D341Med (cell line): ENCODE data around the gene RBM47.
"Not testable (repeated sequence)": the region's sequence is repeated elsewhere in the genome, so short reads cannot be mapped to it uniquely, and the experiment has no call there.

Experiments
- DNase-seq: peaks from one replicate; pipeline ENCODE4 v3.0.0; 2012; ENCODE audit warnings: low spot score

The RBM47 gene

GRCh38 chr4:40439519-40439918 lies 190.1 kb downstream of the RBM47 start:
- DNase-seq: no peak

DNA sequence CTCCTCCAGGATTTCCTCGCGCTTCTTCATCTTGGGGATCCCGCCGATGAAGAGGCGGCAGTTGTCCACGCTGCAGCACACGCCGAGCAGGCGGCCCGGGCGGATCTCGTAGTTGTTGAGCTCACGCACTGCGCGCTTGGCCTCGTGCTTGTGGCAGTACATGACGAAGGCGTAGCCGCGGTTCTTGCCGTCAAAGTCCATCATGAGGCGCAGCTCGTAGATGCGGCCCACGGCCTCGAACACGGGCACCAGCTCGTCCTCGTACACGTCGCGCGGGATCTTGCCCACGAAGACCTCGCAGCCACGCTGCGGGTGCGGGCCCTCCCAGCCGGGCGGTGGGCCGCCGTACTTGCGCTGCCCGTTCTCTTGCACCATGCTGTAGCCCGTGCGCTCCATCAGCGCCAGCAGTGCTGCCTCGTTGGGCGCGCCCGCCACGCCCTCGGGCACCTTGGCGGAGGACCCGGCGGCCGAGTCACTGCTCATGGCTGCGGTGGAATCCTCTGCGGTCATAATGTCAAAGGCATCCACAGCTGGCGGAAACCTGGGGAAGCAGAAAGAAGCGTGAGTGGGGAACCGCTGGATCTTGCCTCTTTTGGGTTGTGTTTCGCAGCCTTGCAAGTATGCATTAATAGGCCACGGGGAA lies 191.2 kb downstream of the RBM47 start:
- no peak for DNase-seq

DNA sequence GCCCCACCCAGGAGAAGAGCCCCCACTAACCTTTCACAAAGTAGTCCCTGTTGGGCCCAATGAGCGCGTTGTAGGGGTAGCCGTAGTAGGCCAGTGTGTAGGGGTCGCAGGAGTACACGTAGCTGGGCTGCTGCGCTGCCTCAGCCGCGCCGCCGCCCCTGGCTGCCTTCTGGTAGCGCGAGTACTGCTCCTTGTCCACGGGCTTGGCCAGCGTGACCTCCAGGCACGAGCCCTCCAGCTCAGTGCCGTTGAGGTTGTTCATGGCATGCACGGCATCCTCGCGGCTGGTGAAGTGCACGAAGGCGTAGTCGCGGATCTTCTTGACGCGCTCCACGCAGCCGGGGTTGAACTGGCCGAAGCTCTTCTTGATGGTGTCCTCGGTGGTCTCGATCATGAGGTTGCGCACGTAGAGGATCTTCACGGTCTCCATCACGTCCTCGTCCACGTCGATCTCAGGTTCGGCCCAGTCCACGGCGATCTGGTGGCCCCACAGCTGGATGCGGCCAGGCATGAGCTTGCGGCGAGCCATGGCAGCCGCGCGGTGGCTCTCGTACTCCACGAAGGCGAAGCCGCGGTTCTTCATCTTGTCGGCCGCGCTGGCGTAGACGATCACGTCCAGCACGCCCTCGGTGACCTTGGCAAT lies 191.8 kb downstream of the RBM47 start:
- no peak for DNase-seq

- not testable (repeated sequence) for DNase-seq
These were observed 194.4 kb downstream of the RBM47 start for GRCh38 chr4:40435306-40435705.

DNA sequence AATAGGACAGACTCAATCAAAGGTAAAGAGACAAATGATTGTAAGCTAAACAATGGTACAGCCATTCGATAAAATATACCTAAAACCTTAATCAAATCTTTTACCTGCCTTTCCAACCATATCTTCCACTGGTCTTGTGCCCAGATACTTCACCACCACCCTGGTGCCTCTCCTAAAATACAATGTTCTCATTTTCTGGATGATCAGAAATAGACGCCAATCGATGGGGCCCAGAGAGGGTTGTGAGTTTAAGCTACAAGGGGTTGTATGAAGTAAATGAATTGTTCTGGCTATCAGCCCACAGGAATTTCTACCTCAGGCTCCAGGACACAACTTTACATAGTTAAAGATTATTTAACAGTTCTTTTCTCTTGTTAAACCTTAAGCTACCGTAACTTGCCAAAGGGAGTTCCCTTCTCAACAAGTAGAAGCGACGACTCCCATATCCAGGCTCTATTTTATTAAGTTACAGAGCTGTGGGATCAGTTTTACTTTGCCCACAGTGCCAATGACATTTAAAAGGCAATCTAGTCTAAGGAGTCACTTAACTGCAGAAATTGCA lies 195.5 kb downstream of the RBM47 start:
- DNase-seq: no peak

- DNase-seq: no peak
These were observed 197.2 kb downstream of the RBM47 start for GRCh38 chr4:40432504-40432903.

DNA sequence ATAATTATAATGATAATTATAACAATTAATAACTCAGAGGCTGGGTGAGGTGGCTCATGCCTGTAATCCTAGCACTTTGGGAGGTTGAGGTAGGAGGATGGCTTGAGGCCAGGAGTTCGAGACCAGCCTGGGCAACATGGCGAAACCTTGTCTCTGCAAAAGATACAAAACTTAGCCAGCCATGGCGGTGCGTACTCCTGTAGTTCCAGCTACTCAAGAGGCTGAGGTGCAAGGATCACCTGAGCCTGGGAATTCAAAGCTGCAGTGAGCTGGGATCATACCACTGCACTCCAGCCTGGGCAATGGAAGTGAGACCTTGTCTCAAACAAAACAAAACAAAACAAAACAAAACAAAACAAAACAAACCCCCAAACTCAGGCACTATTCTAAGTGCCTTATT lies 201.8 kb downstream of the RBM47 start:
- not testable (repeated sequence) for DNase-seq

DNA sequence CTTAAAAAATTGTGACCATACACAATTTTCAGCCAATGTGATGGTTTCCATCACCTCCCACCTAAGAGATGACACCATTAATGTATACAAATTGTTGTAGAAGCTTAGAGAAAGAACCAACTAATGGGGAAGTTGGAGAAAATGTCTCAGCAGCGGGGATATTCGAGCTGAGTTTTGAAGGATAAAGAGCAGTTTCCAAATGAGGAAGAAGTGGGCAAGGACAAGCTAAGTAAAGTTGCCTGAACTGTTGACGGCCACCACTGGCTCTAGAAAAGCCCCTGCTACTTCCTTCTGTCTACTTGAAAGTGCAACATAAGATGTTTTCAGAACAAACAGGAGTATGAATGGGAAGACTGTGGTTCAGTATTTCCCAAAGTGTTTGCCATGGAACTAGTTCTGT lies 202.5 kb downstream of the RBM47 start:
- DNase-seq: no peak

DNA sequence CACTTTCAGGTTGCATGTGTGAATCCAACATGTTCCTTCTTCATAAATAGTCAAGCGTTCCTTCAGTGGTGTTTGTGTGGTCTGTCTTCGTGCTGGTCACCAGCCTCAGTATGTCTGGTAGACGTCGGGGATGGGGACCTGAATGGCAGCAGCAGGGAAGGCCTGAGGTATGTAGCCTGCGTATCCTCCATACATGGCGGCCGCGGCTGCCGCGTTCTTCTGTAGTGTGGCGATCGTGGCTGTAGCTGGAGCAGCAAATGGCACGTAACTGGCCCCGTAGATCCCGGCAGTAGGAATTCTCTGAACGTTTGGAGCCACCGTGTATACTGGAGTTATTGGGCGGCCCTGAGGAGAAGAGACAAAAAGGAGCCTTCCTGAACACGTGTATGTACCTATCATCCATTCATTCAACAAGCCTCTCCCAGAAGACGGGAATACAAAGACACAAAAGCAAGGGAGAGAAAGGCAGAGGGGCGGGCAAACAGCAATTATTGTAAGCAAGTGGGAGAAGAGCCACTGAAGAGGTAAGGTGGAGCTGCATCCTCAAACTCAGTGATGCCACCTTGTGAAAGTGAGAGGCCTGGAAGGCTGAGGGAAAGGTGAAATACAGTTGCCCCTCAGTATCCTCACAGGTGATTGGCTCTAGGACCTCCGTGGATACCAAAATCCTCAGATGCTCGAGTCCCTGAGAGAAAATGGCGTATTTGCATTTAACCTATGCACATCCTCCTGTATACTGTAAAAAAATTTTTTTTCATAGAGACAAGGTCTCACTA lies 203.7 kb downstream of the RBM47 start:
- no peak for DNase-seq

DNA sequence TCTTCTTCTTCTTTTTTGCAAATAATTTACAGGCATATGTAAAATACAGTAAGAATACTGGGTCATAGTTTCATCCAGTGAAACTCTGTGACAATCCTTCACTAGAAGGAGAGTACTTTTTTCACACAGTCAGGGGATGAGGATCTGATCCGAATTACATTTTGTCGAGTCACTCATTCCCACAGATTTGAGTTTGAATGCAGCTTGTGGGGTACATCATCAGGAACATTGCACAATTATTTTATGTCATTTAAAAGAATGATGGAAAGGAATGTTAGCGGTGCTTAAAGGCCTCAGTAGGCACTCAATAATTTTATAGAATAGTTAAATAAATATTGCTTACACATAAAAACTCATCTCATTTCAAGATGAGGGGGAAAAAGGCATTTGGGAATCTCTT lies 205.9 kb downstream of the RBM47 start:
- DNase-seq: no peak

DNA sequence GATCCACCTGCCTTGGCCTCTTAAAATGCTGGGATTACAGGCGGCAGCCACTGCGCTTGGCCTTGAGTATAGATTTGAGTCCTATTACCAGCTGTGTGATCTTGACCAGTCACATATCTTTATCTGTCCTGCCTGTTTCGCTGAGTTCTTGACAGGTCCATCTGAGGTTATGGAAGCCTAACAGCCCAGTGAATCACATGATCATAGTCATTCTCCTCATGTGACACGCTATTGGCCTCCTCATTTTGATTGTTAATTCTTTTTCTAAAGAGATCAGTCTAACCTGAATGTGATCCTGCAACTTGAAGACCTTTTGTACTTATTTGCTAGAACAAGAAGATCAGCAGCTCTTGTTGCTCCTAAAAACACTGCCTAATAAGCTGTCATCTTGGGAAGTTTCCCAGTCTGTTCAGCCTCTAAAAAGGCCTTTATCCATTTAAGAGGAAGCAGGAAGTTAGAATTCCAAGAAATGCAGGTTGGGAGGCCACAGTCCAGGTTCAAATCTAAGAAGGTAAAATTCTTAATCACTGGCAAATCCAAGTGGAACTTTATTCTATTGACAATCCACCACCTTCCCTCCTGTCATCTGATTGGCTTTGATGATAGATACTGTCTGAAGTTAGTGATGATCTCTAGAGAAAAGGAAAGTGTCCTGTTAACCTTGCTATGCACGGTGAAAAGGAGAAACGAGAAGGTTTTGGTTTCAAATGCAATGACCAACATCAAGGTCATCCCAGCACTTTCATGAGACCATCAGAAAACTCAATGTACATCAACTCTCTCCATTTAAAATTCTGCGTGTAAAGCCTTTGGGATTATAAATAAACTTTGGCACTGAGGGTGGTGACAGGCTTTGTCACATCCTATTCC lies 207.6 kb downstream of the RBM47 start:
- DNase-seq: no peak

DNA sequence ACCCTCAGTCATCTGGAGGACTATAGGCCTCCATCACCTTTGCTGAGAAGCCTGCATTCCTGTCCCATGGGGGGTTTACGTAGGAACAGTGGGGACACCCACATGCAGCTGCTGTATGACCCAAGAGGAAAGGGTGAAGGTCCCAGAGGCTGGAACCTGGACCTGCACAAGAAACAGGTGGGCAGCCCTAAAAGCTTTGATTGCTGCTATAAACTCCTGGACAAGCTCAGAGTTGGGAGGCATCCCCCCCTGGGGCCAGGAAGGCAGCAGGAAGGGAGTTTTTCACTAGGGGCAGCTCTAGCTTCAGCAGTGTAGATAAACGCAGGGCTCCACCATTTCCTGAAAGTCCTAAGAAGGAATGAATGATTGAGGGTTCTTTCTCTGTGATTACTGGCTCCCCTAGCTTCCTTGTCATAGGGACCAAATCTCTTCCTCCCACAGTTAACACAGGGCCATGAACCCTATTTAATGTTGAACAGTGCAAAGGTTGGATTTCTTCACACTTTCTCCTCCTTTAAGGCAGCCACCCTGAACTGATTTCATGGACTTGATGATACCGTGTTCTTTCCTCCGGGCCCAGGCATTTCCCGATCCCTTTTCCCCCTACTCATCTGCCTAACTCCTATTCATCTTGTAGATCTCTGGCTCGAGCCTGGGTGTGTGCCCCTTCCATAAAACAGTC lies 210.3 kb downstream of the RBM47 start:
- no peak for DNase-seq

DNA sequence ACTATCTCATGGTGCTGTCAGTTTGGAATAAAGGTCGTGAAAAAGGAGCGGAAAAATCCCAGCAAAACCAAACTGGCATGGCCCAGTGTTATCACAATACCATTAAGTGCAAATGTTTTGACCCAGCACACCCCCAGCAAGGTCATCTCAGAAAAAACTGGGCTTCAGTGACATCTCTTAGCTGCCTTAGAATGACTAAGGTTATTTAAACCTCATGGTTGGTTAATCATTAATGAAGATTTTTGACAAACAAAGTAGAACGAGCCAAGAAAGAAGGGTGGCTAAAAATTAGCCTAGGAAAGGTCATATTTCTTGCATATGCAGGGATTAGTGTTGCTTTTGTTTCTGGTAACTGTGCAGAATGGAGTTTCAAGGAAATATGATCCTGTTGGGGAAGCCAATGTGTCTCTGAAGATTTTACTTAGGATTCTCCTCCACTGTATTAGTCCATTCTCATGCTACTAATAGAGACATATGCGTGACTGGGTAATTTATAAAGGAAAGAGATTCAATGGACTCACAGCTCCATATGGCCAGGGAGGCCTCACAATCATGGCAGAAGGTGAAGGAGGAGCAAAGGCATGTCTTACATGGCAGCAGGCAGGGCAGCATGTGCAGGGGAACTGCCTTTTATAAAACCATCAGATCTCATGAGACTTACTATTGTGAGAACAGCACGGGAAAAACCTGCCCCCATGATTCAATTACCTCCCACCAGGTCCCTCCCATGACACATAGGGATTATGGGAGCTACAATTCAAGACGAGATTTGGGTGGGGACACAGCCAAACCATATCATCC lies 211.0 kb downstream of the RBM47 start:
- no peak for DNase-seq

DNA sequence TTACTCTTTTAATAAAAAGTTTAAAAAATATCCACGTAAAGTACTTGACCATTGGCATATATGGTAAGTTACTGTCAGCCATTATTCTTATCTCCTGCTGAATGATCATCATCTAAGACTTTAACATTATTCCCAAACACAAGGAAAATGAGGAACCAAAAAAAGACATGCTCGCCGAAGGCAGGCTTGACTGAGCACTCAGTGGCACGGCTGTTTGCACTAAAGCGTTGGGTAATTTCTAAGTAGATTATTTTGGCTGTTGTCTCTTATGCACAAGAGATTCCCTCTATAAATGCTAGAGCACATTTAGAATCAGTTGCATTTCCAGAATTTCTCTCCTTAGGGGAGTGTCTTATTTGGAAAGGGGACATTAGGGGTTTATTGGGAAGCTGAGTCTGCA lies 211.7 kb downstream of the RBM47 start:
- DNase-seq: no peak

- no peak for DNase-seq
These were observed 215.0 kb downstream of the RBM47 start for GRCh38 chr4:40414673-40415072.

DNA sequence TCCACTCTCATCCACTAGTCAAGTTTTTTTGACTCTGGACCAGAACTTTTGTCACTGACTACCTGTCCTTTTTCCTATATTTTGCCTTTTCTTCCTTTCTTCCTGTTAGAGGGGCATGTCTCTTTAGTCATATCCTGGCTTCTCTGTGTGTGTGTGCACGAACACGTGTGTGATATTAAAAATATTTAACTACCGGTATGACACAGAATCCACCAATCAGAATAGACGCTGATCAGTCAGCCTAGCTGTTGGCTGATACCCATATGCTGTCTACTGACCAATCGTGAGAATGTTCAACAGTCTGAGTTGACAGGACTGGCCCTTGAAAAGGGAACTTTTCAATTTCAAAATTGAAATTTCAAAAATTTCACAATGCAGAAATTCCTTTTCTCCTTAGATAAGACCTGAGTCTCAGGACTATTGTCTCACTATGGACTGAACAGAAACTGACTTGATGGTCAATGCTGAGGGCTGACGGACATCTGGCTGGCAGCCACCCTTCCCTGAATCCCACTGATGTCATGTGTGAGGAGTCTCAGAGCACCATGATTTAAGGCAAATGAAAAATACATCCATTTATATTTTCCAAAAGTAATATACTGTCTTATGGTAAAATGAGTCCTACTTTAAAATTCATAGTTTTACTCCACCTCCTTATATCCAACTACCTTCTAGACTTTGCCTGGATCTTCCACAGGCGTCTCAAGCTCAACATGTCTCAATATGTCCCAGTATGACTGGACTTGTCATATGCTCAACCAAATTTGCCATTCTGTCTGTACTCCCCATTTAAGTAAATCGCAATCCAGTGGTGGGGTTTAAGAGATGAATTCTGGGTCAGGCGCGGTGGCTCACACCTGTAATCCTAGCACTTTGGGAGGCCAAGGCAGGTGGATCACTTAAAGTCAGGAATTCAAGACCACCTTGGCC lies 216.5 kb downstream of the RBM47 start:
- DNase-seq: no peak

- no peak for DNase-seq
These were observed 217.3 kb downstream of the RBM47 start for GRCh38 chr4:40412388-40412787.

DNA sequence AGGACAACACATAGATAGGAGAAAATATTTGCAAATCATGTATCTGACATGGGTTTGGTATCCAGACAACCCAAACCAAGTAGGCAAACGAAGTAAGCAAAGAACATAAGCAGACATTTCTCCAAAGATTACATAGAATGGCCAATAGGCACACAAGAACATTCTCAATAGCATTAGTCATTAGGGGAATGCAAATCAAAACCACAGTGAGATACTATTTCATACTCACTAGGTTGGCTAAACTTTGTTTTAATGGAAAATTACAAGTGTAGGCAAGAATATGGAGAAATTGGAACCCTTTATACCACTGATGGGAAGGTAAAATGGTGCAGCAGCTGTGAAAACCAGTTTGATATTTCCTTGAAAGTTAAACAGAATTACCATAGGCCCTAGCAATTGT lies 219.8 kb downstream of the RBM47 start:
- DNase-seq: no peak

- DNase-seq: not testable (repeated sequence)
These were observed 222.2 kb downstream of the RBM47 start for GRCh38 chr4:40407468-40407867.
